Measurements from ENCODE around the gene FUNDC2.

The FUNDC2 gene

DNA sequence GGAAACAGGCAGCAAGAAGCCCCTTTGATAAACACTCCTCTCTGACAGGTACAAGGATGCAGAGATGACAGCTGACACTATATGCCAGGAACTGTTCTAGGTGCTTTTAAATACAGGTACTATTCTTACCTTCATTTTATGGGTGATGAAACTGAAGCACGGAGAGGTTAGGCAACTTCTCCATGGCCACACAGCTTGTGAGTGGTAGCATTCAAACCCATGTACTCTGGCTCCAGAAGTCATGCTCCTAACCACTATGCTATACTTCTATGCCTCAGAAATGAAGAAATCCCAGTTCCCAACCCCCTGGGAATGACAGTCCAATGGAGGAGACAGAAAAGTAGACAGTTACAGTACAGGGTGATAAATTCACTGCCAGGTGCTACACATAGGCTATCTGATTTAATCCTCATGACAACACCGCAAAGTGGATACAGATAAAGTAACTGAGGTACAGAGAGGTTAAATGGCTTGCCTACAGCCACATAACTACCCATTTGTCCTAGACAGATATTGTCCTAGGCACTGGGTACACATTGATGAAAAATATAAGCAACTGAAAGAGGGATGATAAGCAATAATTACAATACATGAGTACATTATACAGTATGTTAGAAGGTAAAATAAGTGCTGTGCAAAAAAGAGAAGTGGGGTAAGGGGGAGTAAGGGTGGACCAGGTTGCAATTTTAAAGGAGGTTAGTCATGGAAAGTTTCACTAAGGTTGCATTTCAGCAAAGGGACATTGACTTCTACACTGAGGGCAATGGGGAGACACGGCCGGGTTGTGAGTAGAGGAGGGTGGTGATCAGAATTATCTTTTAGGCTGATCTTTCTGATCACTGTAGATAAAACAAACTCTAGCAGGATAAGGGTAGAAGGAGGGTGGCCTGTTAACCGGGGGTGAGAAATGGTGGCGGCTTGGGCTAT is 2.5 kb upstream of the FUNDC2 start:
- DNase-seq (ENCODE audit: low spot score) = no peak

DNA sequence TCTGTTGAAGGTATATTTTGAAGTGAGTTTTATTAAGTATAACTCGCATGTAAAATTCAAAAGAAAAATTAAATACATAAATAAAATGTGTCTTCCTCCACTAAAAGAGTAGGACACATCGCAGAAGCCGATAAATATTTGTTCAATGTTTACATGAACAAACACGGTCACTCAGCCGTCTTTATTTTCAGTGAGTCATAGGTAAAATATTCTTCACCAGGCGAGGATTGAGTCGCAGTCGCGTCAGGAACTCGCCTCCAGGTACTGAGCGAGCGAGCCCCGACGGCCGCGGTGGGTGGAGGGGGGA is 271 bp upstream of the FUNDC2 start:
- no peak for DNase-seq (ENCODE audit: low spot score)

DNA sequence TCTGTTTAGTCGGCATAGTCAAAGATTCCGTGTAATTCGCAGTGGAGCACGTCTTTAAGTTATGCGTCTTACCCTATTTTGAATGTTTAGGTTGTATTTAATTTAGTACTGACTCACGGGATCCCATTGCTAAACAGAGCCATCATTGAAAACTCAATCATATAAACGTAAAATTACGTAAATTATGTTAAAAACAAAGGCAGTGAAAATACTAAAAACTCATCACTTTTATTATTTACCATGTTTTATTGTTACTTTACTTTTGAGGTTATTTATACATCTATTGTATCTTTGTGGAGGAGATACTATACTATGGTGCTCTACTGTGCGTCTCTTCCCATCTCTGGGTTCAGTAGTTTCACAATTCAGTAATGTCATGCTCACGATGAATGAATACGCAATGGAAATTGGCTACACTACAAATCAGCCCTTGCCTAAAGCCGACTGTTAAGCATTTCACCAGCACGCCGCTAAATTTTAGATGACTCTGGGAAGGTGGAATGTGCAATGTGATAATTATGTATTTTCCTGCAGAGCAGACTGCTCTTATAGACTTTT is 944 bp downstream of the FUNDC2 start:
- DNase-seq (ENCODE audit: low spot score) = peak; percentile 2

DNA sequence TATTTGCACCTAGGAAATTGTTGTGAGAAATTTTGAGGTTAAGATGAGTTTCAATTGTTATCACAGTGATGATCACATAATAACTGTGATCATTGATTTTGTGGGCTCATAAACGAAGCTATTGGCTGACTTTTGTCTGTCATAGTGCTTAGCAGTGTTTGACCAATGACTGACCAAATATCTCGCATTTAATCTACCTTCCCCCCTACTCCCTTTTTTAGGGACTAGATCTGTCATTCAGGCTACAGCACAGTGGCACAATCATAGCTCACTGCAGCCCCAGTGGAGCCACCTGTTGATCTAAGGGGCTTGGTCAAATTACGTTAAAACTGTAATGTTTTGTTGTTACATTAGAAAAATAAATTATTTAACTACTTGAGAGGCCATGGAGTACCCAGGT is 1.5 kb downstream of the FUNDC2 start:
- no peak for DNase-seq (ENCODE audit: low spot score)

DNA sequence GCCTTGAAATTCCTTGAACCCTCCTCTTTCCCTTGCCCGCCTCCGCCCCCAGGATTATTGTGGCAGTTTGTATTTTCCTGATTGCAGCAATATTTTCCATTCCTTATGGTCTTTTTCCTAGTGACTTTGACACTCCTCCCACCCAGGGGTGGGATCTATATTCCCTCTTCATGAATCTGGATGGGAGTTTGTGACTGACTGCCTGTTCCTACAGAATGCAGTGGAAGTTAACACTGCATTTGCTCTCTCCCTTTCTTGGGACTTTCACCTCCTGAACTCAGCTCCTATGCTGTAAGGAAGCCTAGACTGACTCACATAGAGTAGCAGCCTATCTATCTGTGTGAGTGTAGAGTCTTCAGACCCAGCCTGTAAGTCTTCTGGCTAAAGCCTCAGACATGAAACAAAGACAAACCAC is 2.2 kb downstream of the FUNDC2 start:
- DNase-seq (ENCODE audit: low spot score) = no peak

DNA sequence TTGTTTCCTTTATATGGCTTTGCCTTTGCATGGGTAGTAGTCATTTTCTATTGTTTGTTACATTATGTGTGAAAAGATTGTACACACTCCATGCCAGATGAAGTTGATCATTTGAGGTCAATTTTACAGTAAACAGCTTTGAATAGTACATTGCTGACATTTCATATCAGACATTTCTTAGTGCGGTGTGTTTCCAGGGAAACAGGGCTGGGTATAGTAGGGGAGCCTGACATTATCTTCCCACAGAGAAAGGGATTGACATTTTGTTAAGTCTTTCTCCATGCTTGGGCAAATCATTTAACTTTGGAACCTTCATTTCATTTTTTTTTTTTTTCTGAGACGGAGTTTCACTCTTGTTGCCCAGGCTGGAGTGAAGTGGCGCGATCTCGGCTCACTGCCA is 5.0 kb downstream of the FUNDC2 start:
- no peak for DNase-seq (ENCODE audit: low spot score)

DNA sequence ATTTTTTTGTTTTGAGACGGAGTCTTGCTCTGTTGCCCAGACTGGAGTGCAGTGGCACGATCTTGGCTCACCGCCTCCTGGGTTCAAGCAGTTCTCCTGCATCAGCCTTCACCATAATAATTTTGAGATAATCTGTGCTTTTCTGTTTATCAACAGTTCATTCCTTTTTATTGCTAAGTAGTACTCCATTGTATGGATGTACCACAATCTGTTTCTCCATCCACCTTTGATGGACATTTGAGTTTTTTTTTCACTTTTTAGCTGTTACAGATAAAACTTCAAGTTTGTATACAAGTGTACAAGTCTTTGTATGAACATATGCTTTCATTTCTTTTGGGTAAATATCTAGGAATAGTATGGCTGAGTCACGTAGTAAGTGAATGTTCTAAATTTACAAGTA is 9.0 kb downstream of the FUNDC2 start:
- no peak for DNase-seq (ENCODE audit: low spot score)

DNA sequence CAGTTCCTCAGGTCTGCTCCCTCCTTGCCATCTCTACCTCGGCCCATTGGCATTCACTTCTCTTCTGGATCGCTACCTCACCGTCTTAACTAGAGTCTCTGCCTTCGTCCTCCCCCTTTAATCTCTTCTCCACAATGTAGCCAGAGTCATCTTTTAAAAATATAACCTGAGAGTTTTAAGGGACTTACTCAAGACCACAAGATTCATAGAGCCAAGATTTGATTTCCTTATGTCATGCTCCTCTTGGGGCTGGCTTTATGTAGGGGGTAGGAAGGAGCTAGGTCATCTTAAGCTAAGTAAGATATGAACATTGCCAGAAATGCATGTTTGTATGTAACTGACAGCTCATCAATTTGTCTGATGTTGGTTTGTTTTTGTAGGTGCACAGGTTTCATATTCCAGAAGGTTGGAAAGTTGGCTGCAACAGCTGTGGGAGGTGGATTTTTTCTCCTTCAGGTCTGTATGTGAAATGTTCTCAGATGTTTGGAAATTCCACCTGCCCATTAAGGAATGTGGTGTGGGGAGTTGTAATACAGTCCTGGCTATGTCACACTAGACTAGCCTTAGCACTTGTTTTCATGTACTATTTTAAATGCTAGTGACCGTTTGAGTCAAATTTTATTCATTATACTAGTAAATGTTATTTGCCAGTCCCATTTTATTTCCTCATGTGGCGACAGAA is 19.6 kb downstream of the FUNDC2 start:
- no peak for DNase-seq (ENCODE audit: low spot score)

DNA sequence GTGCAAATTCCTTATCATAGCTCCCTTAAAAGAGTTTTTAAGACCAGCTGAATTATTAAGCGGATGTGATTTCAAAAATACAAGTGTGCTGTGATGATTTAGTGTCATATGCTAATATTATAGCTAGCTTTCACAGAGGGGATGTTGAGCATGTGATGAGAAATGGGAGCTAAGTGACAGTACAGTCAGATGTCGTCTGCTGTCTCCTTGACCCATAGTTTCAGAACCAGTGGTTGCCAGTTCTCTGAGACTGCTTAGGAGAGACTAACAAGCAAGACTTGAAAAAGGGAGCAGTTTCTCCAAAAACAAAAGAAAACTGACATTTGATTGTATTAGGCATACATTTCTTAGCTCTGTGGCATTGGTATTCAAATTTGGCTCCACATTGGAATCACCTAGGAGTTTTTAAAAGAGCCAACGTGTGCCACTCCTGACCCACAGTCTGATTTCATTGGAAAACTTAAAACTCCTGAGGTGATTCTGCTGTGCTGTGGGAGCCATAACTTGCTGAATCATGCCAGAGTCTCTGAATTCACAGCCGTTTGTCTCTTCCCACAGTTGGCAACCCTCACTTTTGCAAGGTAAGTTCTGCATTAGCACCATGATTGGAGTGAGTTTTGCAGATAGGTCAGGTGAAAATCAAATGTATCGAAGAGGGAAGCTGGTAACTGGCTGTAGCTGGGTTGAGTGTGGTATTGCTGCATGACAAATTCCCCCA is 20.3 kb downstream of the FUNDC2 start:
- DNase-seq (ENCODE audit: low spot score) = no peak

DNA sequence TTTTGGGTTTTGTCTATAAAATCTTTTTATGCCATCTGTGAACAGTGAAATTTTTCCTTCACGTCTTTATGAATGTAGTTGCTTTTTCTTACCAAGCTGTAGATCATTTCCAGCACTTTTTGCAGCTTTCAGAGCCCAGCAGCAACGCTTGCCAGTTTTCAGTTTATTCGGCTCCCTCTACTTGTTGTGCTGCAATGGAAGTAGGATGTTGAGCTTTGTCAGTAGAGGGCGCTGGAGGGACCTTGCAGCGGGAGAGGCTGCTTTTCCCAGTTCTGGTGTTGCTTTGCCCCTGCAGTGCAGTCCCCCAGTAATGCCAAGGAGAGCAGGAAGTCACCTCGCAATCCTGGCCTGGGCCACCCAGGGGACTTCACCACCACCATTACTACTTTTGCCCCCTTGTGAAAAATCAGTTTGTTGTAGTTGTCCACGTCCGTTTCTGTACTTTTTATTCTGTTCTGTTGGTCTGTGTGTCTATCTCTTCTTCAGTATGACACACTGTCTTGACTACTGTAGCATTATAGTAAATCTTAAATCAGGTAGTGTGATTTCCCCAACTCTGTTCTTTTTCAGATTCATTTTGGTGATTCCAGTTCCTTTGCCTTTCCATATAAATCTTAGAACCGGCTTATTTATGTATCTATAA is 22.5 kb downstream of the FUNDC2 start:
- peak; percentile 24 for DNase-seq (ENCODE audit: low spot score)

DNA sequence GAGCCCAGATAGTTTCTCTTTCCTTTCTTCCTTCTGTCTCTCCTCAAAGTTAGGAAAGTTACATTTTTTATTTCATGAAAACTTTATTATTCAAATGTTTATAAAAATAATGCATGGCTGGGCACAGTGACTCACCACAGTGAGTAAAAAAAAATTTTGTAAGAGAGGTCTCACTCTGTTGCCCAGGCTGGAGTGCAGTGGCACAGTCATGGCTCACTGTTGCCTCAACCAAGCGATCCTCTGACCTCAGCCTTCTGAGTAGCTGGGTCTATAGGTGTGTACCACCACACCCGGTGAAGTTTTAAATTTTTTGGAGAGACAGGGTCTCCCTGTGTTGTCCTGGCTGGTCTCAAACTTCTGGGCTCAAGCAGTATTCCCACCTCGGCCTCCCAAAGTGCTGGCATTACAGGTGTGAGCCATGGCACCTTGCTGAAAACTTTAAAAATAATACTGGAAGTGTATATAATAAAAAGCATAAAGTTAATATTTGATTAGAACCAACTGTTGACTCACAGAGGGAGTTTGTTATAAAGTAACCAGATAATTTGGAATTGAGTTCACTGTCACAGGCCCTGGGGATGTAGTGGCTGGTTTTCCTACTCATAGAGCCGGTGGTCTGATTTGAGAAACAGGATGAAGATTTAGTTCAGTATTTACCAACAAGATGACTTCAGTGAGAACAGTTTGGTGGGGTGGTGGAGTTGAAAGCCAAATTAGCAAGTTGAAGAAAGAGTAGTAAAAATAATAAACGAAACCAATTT is 26.3 kb downstream of the FUNDC2 start:
- no peak for DNase-seq (ENCODE audit: low spot score)

DNA sequence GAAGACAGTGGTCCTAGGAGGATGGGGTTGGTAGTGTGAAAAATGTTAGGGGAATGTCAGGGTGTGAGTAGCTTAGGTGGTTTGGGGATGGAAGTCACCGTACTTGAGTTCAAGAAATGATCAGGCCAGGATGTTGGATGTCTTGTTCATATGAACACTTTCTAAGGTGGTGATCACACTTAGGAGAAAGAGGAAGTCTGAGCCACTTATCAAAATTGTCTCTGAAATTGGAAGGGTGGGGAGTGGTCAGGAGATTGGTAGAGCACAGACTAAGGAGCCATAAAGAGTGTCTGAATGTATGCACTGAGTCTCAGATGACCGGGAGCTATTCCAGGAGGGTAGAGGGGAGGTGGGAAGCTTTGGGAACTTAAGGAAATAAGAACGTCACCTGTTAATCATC is 27.0 kb downstream of the FUNDC2 start:
- DNase-seq (ENCODE audit: low spot score) = no peak

DNA sequence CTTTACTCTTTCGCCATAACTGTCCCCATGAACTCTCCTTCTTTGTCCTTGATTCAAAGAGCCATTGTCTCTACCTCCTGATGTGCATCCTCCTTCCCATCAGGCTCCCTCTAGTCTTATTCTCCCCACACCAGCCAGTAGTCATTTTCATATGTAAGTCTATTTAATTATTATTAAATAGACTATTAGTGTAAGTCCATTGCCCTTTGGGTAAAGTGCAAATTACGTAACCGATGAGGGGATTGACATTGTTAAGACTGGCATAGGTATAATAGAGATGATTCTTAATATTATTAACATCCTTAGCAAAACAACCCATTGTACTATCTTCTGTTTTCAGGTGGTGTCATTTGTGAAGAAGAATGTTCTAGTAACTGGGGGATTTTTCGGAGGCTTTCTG is 27.6 kb downstream of the FUNDC2 start:
- no peak for DNase-seq (ENCODE audit: low spot score)

DNA sequence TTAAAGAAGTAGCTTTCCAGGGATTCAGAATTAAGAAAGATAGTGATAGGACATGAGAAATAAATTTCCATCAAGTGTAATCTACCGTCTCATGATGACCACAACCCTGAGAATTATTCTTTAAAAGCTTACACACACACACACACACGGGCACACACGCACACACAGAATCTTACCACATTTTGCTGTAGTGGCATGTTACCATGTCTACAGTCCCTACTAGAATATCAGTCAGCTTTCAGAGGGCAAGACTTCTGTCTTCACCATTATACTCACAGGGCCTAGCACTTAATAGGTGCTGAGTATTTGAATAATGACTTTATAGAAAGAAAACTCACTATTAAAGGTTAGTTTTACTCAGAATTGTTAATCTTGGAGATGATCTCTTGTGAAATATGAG is 28.9 kb downstream of the FUNDC2 start:
- no peak for DNase-seq (ENCODE audit: low spot score)

DNA sequence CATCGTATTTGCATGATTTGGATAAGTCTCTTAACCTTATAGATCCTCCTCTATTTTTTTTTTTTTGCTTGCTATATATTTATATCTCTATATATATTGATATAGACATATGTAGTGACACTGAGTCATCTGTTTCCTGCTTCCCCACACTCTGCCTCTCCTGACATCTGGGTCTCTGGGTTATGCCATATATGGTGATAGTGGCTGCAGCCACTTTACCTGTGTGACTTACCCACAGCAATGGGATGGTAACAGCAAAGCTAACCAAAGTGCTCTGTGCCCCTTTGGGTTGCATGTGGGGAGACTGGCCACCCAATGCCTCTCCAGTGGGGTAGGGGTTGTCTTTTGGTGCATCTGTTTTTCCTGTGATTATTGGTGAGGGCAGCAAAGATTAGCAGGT is 29.8 kb downstream of the FUNDC2 start:
- no peak for DNase-seq (ENCODE audit: low spot score)

DNA sequence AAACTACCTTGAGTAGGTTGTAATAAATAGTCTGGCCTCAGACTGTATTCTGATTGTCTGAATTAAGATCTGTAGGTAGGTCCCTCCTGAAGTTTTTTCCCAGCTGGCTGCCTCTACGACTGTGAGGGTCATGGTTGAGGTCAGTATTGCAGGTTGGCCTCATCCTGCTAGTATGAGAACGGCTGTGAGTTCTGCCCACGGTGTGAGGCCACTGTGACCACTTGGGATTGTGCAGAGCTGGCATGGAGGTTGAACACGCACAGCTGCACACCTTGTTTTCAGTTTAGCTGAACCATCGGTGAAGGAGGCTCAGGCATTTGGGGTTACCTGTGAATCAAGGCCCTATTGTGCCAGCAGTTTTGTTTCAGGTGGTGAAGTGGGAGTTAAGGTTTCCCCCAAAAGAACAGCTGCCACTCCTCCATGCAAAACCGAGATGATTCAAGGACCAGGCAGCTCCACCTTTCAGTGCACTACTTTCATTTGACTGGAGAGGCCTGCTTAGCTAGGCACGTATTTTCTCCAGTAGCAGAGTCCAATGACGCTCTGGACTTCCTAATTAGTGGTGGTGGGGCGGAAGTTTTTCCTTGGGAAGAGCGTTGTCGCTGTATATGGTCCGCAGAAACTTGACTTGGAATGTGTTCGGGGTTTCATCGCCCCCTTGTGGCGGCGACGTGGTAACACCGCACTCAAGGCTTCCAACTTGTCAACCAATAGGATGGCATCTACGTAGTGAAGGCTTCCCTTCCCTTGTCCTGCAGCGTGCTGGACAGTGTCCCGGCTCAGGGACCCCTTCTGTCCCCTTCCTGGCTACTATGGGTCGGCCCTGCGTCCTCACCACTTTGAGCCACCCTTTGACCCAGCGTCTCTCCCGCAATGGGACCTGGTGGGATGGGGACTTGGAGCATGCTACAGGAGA is 30.5 kb downstream of the FUNDC2 start:
- peak; percentile 51 for DNase-seq (ENCODE audit: low spot score)

DNA sequence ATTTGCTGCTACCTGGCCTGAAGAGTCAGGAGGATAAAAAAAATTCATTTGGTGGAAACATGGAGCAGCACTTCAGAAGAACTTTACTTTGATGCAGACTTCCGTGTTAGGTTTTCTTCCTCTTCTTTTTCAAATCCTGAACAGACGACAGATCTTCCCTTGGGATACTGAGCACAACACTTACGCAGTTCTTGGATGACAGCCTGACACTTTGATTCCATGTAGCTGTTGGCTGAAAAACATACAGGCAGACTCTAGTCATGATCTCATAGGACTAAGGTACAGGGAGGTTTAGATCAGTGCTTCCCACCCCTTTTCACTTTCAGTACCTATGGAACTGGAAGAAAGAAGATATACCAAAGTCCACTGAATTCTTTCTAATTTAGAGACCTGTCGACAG is 35.1 kb downstream of the FUNDC2 start:
- DNase-seq (ENCODE audit: low spot score) = no peak

DNA sequence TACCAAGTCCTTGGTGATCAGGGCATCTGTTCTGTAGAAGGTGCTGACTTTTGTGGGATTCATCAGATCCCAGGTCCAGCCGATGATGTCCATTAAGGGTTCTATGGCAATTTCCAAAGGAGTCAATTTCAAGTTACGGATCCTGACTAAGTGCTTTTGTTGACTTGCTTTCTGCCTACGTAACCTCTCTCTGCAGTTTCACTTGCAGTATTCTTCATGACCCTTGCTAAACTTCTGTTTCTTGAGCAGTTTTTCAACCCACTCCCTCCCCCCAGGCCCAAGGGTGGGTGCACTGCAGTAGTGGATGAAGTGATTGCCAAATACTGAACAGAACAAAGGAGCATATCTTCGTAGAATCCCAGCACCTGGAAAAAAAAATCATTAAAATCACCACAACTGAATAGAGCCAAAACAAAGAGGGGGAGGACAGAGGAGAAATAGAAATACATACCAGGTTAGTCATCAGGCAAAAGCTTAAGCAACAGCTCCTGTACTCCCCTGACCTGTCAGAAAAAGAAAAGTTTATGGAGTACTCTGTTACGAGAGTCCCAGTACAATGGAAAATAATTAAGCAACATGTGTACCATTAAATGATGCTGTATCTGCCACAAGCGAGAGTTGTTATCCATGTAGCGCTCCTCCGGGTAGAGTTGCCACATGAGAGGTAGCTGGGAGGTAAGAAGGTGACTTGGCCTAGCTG is 38.5 kb downstream of the FUNDC2 start:
- DNase-seq (ENCODE audit: low spot score) = no peak

DNA sequence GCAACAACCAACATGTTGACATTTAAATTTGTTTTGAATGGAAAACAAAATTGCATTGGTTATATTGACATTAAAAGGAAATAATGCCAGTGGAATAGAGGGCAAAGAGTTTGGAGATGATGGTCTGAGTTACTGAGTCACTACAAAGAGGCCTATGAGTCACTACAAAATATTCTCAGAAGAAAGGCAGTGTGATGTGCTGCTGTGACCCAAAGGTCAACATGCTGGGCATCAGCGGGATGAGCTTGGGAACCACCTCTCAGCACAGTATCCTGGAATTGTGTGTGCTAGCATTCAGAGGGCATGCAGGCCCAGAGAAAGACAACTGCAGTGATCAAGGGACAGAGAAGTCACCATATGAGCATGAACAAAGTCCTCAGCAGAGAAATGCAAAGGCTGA is 41.5 kb downstream of the FUNDC2 start:
- DNase-seq (ENCODE audit: low spot score) = no peak
